Gastroesophageal sphincter (tissue), 3 donors: Measurements from ENCODE around the gene HDAC4.

Experiments used
- POLR2A ChIP-seq, 2 donors: fragments of 450-650 bp; IDR thresholded peaks; one replicate each; pipeline ENCODE4 v1.6.1; 2017; ENCODE audit warnings: antibody characterized with exemption in 2 of 2, mild to moderate bottlenecking in 2 of 2, moderate library complexity in 1 of 2
- POLR2AphosphoS5 ChIP-seq: sonication (generic); formaldehyde crosslinking; IDR thresholded peaks from one replicate; pipeline ENCODE4 v1.6.1; 2017; ENCODE audit warnings: antibody characterized with exemption
- TF ChIP-seq, protein P1 (sequence below), 4 experiments: fragments of 200-600 bp in 2 of 4; fragments of 450-650 bp in 2 of 4; sonication (generic) in 1 of 4; IDR thresholded peaks; one replicate each; pipeline ENCODE4 v1.5.1; 2017 to 2019; ENCODE audit warnings: antibody characterized with exemption in 4 of 4, mild to moderate bottlenecking in 2 of 4, moderate library complexity in 2 of 4

DNA sequence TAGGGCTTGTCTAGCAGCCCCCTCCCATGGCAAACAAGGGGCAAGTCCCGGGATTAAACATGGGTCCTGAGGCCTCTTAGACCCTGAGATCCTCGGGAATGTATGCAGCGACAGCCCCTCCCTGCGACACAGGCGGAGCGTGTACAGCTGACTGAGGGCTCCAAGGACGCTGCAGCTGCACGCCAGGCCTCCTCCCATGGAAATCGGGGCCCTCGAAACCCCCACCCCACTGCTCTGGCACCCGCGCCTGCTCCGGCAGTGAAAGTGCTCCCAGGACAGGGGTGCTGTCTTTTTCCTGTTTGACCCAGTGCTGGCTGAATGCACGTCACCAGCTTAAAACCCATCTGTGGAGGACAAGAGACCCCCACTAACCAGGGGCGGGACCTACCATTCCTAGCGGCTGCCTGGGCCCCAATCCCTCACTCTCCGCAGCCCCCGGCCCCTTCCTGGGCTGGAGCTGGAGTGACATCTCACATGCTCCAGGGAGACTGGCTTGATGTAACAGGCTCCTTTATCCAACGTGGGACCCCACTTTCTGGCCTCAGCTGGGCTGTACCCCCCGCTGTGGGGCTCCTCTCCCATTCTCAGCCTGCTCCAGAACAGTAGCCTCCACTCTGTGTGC is 305.2 kb downstream of the HDAC4 start:
- TF ChIP-seq POLR2A (IDR thresholded peaks at IDR 0.05): no peak
- TF ChIP-seq, protein P1, sequence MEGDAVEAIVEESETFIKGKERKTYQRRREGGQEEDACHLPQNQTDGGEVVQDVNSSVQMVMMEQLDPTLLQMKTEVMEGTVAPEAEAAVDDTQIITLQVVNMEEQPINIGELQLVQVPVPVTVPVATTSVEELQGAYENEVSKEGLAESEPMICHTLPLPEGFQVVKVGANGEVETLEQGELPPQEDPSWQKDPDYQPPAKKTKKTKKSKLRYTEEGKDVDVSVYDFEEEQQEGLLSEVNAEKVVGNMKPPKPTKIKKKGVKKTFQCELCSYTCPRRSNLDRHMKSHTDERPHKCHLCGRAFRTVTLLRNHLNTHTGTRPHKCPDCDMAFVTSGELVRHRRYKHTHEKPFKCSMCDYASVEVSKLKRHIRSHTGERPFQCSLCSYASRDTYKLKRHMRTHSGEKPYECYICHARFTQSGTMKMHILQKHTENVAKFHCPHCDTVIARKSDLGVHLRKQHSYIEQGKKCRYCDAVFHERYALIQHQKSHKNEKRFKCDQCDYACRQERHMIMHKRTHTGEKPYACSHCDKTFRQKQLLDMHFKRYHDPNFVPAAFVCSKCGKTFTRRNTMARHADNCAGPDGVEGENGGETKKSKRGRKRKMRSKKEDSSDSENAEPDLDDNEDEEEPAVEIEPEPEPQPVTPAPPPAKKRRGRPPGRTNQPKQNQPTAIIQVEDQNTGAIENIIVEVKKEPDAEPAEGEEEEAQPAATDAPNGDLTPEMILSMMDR (IDR thresholded peaks at IDR 0.05): no peak
- TF ChIP-seq POLR2AphosphoS5: no peak
